Prostate gland (tissue), 2 donors: ENCODE results near the gene FBXW12.

Experiments used
- CTCF ChIP-seq, 4 experiments: fragments of 200-600 bp in 2 of 4; fragments of 450-650 bp in 2 of 4; sonication (generic) in 2 of 4; IDR thresholded peaks; 1 replicate in 3 of 4; 2 replicates in 1 of 4; pipeline ENCODE4 v1.5.1; 2016 to 2019; ENCODE audit warnings: antibody characterized with exemption in 4 of 4, mild to moderate bottlenecking in 2 of 4, moderate library complexity in 2 of 4
- POLR2A ChIP-seq: fragments of 450-650 bp; IDR thresholded peaks from one replicate; pipeline ENCODE4 v1.6.1; 2016; ENCODE audit warnings: antibody characterized with exemption, mild to moderate bottlenecking
- POLR2AphosphoS5 ChIP-seq: sonication (generic); formaldehyde crosslinking; IDR thresholded peaks from one replicate; pipeline ENCODE4 v1.6.1; 2017; ENCODE audit warnings: antibody characterized with exemption

GRCh38 chr3:48343432-48343831 is 28.6 kb upstream of the FBXW12 start:
- TF ChIP-seq POLR2A = no peak
- TF ChIP-seq CTCF (IDR thresholded peaks at IDR 0.05) = no peak
- TF ChIP-seq POLR2AphosphoS5 = no peak
